Ureter (tissue), 1 donor: ENCODE data around the gene RASAL1. TPM values are rescaled to one million over a fixed set of nuclear protein-coding genes. Genes with fewer than 3 reads are reported as not detected.

Source experiments
- DNase-seq: peaks from one replicate; pipeline ENCODE4 v3.0.0-alpha.2; 2020; ENCODE audit warnings: low spot score
- total RNA-seq: library from RNA; stranded (reverse); gene quantifications from one replicate; pipeline ENCODE4 v1.2.4, GENCODE V29; 2023
- donor health status: DM: yes; HTN: yes; CAD: no.

RASAL1 gene
- total RNA-seq, result 1.6 TPM

- DNase-seq, result no peak
Observed at GRCh38 chr12:113135178-113136127, at the start of gene RASAL1. TSS of gene RASAL1 (minus strand) at chr12:113135761. CDS start at chr12:113135462, 299 bp downstream.

GRCh38 chr12:113184900-113185179 is 49.3 kb upstream of the RASAL1 start:
- DNase-seq, result peak; percentile 91

GRCh38 chr12:113184098-113184899 is 48.7 kb upstream of the RASAL1 start:
- no peak for DNase-seq

- DNase-seq, result no peak
Observed at GRCh38 chr12:113183030-113183589, 47.5 kb upstream of the RASAL1 start.

GRCh38 chr12:113181975-113182374 is 46.4 kb upstream of the RASAL1 start:
- DNase-seq, result no peak

- DNase-seq, result no peak
Observed at GRCh38 chr12:113180333-113180732, 44.8 kb upstream of the RASAL1 start.

- no peak for DNase-seq
Observed at GRCh38 chr12:113179023-113179422, 43.5 kb upstream of the RASAL1 start.

- DNase-seq, result peak; percentile 71
Observed at GRCh38 chr12:113174461-113175384, 39.2 kb upstream of the RASAL1 start.

- DNase-seq, result no peak
Observed at GRCh38 chr12:113173081-113173698, 37.6 kb upstream of the RASAL1 start.

- no peak for DNase-seq
Observed at GRCh38 chr12:113172185-113172584, 36.6 kb upstream of the RASAL1 start.

- DNase-seq, result no peak
Observed at GRCh38 chr12:113171543-113171942, 36.0 kb upstream of the RASAL1 start.

- no peak for DNase-seq
Observed at GRCh38 chr12:113170926-113171325, 35.4 kb upstream of the RASAL1 start.

- DNase-seq, result no peak
Observed at GRCh38 chr12:113170457-113170856, 34.9 kb upstream of the RASAL1 start.

GRCh38 chr12:113169697-113170096 is 34.1 kb upstream of the RASAL1 start:
- no peak for DNase-seq

GRCh38 chr12:113167868-113168267 is 32.3 kb upstream of the RASAL1 start:
- no peak for DNase-seq

GRCh38 chr12:113165521-113166450 is 30.2 kb upstream of the RASAL1 start:
- no peak for DNase-seq

- no peak for DNase-seq
Observed at GRCh38 chr12:113164014-113164413, 28.5 kb upstream of the RASAL1 start.

GRCh38 chr12:113163030-113163360 is 27.4 kb upstream of the RASAL1 start:
- no peak for DNase-seq

- DNase-seq, result no peak
Observed at GRCh38 chr12:113162102-113163029, 26.8 kb upstream of the RASAL1 start.
